CD4-positive, alpha-beta T cell treated with Interleukin-6 for 4 hours (primary cell): ENCODE results near the gene RASSF4.

Experiments
- DNase-seq: peaks from one replicate; pipeline ENCODE4 v3.0.0-alpha.2; 2020; ENCODE audit warnings: mixed read lengths

The RASSF4 gene

DNA sequence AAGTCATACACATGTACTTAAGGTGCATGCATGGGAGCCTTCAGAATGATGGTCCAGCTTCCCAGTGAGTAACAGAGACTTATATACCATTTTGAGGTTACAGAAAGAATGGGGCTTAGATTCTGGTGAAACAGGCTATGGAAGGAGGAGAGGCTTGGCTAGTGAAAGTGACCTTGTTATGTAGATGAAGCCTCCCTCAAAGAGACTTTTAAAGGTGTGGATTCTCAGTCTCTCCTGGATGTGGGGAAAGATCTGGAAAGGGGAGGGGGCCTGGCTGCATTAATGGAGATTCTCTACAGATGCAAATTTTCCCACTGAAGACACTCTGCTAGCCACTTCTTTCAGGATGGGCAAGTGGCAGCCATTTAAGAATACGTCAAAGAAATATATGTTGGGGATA is 5.5 kb downstream of the RASSF4 start:
- no peak for DNase-seq

DNA sequence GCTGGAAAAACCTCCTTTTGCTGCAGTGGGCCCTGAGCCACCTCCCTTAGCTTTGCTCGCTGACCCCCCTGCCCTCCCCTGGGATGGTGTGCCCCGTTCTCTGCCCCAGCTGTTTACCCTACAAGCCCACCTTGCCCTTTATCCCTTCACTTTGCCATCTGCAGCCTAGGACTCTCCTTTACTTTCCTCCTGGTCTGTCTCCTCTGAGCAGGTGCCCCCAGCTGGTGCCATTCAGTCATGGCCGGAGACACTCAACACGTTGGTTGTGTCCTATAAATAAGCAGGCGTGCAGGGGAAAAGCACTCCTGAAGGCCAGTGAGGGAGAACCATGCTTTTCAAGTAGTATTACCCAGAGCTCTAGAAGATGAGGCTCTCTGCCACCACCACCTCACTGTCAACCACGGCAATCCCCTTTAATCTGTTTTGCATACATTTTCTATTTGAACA is 6.1 kb downstream of the RASSF4 start:
- DNase-seq = no peak

DNA sequence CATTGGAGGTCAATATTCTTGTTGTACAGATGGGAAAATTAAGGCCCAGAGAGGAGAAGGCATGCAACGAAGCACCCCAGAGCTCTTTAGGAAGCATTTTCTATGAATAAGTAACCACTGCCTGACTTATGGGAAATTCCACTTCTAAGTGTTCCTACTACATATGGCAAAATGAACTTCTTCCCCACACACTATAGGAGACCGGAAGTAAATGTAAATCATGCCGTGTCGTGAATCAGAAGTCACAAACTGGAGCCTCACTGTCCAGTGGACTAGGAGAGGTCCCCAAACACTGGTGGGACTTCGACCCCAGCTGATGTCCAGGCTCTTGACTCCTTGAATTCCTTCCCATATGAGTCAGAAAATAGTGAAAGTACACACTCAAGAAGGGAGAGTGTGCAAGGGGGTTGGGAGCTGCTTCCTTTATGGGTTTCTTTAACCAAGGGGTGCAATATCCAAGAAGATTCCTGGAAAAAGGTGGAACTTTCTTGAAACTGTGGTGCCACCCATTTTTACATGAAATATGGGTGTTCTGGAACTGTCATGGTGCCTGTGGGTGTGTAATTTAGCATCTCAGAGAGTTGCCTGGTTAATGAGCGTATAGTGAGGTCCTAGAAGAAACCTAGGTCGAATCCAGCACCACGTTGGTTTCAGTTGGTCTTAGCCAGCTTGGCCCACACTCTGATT is 6.7 kb downstream of the RASSF4 start:
- no peak for DNase-seq

DNA sequence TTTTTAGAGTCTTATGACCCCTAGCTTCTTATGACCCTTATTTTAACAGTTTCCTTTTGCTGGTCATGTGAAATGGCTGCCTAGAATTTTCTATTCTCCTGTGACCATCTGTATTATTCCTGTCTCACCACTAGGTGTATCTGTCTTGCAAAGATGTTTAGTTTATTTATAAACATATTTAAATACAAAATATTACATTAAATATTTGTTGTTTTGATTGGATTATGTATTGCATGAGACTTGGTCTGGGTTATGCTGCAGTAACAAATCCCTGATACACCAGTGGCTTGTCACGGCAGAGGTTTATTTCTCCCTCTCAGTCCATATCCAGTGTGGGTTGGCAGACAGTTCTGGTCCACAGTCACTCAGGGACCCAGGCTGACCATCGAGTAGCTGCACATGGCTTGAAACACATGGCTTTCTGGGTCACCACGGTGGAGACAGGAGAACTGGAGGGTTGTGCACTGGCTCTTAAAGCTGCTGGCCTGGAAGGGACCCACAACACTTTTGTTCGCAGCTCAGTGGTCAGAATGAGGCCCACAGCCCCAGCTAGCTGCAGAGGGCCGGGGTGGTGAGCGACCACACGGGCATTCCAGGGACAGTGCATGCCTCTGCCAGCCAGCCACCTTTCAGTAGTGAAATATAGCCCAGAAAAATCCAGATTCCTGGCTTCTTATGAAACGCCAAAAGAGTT is 7.4 kb downstream of the RASSF4 start:
- no peak for DNase-seq

DNA sequence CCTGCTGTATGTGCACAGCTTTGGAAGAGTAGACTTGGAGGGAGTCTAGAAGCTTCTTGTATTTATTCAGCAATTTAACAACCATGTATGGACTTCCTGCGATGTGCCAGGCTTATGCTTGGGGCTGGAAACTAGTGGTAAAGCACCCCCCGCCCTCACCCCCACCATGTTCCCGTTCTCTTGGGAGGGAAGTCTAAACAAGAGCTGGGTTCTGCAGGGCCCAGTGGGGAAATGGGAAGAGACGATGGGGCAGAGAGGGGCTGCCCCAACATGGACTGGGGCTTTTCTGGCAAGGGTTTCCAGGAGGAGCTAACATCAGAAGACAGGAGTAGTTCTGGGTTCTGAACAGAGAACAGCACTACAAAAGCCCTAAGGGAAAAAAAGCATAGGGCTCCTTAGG is 8.0 kb downstream of the RASSF4 start:
- DNase-seq = no peak

DNA sequence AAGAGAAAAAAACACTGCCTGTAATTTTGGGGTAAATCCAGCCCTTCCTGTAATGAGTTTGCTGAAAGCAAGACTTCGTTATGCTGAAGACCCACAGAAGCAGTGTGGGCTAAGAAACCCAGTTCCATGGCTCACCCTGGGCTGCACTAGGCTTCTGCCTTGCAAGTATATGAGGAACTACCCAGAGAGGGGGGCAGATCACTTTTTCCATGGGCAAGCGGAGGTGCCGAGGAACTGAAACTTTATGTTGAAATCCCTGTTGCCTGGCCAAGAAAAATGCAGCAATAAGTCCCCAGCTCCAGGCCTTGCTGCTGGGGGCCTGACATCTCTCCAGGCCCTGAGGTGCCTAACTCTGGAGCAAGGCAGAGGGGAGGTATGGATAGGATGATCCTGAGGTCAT is 8.5 kb downstream of the RASSF4 start:
- no peak for DNase-seq

DNA sequence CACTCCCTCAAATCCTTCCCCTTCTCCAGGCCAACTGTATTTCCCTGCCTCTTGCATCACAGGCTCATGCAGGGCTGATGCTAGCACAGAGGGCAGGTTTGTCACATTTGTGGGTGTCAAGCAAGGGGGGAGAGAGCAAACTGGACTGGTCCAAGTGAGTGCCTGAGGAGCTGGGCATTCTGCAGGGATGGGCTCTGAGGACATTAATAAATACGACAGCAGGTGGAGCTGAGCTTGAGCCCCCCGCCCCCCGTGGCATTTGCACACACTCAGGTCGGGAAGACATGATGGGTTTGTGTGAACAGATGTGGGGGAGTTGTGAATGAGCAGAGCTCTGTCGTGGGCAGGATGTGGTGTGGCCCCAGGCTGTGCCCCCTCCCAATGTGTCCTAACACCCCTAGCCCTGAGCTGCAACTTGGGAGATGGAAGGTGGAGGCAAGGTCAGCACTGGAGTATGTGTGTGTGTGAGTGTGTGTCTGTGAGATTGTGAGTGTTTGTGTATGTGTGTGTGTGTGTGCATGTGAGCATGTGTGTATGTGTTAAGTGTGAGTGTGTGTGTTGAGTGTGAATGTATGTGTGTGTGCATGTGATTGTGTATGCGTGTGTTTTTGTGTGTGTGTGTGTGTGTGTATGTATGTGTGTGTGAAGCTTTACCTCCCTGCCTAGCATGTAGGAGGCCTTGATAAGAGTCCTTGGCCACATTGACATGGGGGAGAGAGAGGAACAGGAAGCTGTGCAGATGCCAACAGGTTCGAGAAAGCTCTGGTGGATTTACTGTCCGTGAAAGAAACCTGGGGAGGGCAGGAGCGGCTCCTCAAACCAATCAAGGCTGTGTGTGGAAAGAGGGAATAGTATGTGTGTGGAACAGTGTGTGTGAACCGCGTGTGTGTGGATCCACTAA is 9.1 kb downstream of the RASSF4 start:
- DNase-seq = no peak

DNA sequence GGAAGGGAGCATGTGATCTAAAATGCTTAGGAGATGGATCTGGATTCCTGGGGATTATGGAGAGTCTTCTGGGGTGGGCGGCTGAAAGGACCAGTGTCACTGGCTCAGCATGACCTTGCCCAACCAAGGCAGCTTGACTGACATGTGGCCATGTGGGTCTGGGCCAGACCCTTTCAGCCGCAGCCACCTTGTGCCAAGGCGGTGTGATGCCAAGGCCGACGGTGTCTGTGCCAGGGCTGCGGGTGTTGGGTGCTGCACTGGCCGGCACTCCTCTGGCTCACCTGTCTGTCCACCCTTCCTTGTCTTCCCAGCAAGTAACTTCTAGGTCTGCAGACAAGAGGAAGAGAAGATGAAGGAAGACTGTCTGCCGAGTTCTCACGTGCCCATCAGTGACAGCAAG is 10.3 kb downstream of the RASSF4 start:
- no peak for DNase-seq

DNA sequence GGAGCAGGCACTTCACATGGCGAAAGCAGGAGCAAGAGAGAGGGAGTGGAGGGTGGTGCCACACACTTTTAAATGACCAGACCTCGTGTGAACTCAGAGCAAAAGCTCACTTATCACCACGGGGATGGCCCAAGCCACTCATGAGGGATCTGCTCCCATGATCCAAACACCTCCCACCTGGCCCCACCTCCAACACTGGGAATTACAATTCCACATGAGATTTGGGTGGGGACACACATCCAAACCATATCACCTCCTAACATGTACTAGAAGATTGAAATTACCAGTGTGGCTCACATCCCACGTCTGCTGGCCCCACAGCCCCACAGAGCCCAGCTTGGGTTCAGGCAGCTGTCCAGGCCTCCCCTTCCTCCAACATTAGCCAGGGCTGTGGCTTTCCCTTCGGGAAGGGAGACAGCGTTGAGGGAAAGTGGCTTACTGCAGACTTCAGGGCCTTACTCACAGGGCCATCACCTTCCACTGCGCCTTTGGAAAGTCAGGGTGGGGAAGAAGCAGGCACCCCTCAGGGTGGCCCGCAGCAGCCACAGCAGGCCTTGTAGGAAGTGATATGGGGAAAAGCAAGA is 11.3 kb downstream of the RASSF4 start:
- DNase-seq = no peak

DNA sequence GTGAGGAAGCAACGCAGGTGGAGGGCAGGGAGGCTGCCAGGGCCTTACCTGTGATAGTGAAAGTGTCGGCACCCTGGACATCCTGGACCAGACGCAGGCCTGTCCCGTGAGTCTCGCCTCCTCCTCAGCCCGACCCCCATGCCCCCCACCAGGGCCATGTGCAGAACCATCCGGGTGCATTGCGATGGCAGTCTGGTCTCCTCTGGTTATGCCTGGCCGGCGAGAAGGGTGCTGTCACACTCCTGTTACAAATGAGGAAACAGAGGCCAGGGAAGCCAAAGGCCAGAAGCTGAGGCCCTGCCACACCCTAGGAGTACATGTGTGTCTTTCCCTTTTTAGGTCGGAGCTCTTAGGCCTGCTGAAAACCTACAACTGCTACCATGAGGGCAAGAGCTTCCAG is 11.8 kb downstream of the RASSF4 start:
- no peak for DNase-seq

DNA sequence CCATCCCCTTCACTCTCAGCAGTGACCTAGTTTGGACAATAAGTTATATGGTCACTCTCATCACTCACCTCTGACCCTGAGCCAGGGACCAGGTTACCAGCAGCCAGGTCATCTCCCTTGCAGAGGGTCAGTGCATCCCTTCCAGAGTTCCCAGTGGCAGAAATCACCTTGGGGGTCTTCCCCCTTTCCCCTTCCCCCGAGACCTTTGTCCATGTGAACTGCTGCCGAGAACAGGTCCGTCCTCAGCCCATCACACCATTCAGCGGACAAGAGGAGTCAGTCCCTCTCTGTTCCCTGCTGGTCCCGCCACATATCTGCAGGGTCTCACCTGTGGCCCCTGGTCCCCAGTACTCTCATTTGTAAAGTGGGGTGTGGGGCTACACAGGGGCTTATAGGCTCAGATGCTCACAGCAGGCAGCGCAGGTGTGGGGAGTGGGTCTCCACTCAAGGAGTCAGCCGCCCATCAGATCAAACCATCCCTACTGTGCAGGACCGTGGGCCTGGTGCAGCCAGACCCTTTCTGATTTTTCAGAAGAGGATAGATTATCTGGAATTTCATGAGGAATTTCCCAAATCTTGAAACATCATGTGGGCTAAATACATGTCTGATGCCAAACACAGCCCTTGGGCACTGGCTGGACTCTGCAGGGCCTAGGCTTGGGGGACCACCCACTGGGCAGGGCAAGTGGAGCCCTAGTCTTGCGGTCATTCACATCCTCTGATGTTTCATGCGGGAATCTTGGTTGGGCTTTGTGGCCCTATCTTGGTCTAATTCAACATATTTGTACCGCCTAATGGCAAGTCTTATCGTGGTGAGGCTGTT is 12.5 kb downstream of the RASSF4 start:
- DNase-seq = no peak

DNA sequence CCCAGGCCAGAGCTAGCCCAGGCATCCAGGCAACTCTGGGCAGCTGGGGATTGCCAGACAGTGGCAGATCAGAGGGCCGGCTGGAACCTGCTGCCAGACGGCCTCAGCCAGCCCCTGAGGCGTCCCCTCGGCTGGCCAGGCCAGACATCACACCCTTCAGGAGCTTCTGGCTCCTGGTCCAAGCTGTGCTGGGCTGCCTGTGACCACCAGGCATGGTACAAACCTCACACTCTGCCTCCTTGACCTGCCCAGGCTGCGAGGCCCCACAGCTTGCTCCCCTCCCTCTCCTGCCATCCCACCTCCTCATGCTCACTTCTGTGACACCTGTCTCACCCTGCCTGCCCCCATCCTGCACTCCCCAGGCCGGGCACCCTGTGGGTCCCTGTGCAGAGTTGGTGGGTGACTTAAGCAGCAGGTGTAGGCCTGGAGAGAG is 13.3 kb downstream of the RASSF4 start:
- DNase-seq = no peak

DNA sequence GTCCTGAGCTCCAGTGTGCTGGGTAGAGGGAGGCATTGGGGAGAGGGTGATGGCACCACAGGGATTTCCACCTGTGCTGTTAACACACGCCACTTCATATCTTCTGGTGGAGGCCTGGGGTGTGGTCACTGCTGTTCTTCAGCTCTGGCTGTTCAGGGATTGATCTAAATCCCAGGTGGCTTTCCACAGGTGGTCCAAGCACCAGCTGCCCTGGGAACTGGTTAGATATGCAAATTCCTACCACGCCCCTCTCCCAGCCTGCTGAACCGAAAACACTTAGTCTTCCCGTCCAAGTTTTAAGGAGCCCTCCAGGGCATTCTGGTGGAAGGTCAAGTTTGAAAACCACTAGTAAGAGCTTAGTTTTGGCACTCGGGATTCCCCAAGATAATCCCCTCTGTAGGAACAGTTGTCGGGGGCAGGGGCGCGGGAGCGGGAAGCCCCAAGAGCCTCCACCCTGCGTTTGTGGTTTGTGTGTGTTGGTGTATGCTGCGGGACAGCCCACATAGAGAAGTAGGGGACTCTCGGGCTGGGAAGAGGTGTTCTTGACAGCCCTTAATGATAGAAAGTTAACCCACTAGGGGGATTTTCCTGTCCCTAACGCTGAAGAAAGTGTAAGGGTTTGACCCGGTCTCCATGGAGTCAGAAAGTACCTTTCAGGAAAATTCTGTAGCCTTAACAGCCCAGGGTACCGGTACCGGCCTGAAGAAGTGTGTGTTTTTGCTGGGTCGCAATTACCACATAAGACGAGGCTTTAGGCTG is 13.9 kb downstream of the RASSF4 start:
- DNase-seq = no peak

DNA sequence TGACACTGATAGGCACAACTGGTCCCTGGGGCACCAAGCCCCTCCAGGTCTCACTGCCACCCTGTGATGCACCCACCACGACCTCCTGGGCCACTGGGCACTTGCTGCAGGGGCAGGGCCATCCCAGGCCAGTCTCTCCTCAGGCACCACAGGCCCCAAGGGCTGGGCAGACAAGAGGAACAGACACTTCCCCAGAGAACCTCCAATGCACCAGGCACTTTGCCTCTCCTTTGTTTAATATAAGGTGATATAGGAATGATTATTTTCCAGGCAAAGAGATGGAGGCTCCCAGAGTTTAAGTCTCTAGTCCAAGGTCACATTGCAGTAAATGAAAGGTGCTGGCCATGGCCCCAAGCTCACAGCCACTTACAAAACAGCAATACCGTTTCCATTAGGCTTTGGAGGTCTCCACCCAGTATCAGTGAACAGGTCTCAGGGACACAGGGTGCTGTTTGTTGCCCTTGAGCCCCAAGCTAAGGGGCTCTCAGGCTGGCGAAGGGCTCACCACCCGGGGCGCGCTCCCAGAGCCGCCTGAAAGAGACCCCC is 14.6 kb downstream of the RASSF4 start:
- no peak for DNase-seq

DNA sequence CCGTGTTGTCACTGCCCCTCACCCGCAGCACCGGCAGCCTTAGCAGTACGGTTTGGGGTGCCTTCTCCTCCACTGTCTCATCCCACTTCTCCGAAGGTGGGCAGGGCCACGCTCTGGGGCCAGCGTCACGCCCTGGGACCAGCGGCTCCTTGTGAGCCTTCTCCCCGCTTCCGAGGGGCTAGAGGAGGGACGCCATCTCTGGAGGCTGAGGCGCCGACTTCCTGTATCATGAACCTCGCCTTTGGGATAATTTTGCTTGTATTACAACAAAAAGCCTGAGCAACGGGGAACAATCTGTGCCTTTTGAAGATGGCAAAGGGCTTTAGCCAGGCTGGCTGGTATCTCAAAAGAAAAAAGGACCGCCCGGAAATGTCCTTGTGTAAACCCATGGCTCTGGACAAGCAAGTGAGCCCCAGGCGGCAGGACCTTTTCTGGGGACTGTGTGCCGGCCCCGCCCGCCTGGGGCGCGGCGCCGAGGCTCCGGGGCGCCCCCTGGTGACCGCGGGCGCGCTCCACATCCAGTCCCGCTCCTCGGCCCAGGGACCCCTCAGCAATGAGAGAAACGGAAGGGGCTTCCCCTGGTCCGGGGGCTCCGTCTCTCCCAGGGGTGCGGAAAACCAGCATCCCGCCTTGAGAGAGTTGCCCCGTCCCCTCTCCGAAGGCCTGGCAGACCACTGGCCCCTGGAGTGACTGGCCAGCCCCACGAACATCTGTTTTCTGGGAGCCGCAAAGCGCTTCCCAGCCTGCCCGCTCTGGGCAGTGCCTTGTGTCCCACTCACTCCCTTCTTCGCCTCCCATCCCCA is 15.2 kb downstream of the RASSF4 start:
- DNase-seq = peak; percentile 71

DNA sequence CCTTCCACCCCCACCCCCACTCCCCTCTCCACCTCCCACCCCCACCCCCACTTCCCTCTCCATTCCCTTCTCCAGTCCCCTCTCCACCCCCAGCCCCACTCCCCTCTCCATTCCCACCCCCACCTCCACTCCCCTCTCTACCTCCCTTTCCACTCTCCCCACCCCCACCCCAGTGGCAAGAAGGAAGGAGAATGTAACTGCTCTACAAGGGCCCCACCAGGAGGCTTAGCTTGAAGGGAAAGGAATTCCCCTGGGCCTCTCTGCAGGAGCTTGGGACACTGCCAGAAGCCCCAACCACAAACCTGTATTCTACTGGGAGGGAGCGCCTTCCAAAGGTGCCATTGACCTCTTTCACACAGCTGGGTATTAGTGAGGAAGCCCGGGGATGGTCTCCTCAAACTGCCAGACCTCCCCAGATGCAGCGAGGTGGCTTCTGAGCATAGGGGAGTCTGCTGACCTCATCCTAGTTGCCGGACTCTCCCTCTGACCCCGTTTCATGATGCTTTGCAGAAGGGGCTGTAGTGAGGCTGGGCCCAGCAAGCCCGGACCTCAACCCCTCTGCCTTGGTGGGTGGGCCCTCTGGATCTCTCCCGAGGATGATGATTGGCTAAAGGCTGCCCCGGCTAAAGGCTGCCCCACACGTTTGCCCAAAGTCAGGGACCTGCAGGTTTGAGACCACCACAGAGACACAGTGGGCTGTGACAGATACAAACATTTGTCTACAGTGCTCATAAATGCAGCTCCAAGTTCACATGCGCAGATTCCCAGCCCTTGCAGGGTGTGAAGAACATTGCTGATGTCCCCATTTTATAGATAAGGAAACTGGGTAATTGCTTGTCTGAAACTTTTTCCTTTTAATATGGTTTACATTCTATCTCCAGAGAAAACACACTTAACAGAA is 16.1 kb downstream of the RASSF4 start:
- no peak for DNase-seq

DNA sequence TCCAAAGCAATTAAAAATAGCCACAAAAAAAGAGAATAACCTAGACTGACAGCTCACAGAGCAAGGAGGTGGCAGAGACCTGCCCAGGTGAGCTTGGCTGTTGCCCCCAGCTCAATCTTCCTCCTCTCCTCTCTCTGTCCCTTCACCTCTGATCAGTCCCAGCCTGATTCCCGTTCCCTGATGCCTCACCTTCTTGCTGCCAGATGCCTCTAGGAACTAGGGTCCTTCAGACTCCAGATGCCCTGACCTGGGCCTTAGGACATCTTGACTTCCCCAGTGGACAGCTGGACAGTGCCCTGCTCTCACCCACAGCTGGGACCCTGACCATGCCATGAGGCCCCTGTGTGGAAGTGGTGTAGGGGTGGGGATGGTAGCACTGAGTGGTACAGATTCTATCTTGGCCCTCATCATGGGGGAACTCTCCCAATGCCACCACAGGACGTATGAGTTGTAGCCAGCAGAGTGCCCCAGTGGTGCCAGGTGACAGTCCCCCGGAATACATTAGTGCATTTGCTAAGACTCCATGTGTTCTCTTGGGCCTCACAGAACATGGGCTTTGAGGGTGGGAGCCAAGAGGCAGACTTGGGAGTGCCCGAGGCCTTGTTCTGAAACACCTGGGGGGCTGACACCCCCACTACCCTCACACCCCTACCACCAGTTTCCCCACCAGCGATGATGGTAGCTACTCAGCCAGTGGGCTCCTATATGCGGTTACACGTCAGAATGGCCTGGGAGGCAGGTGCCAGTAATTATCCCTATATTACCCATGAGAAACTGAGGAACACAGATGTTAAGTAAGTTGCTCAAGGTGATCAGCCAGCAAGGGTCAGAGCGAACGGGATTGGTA is 17.0 kb downstream of the RASSF4 start:
- no peak for DNase-seq
